HUDEP-2 (cell line): ENCODE measurements around the gene NECTIN3.

Experiments
- DNase-seq, 76 experiments: peaks; one replicate each; lab custom pipeline; 2025; ENCODE audit not compliant: unreplicated experiment in 76 of 76; lab: John Stamatoyannopoulos, UW

The NECTIN3 gene, protein sequence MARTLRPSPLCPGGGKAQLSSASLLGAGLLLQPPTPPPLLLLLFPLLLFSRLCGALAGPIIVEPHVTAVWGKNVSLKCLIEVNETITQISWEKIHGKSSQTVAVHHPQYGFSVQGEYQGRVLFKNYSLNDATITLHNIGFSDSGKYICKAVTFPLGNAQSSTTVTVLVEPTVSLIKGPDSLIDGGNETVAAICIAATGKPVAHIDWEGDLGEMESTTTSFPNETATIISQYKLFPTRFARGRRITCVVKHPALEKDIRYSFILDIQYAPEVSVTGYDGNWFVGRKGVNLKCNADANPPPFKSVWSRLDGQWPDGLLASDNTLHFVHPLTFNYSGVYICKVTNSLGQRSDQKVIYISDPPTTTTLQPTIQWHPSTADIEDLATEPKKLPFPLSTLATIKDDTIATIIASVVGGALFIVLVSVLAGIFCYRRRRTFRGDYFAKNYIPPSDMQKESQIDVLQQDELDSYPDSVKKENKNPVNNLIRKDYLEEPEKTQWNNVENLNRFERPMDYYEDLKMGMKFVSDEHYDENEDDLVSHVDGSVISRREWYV

DNA sequence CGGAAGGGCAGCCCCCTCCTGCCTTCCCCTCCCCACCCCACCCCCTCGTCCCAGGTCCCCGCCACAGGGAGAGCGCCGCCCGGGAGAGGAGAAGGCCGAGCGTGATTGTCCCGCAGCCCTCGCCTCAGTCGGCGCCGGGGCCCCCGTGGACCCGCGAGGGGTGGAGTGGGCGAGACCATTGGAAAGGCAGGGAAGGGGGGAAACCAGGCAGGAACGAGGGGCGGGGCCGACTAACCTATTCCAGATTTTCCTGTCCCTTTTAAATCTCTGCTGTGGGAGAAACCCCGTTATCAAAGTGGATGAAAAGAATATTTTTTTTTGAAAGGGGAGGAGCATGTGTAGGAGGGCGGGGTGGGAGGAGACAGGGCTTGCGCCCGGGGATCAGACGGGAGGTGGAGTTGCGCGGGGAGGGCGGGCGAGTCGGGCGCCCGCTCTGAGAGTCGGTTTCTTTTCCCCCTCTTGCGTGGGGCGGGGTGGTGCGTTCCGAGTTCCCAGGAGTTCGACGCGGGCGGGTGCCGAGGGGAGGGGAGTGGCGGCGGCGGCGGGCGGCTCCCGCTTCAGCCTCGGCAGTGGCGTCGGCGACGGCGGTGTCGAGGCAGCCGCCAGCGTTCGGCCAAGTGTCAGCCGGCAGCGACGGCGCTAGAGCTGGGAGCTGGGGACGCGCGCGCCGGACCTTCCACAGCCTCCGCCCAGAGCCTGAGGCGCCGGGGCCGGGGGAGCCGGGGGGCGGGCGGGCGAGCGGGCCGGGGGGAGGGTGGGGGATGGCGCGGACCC lies at the start of gene NECTIN3:
Gene NECTIN3 (plus strand): TSS at position 560 of the 774 bp plus-strand sequence. CDS start 202 bp downstream, at position 762.
- peak in 41 of 76 experiments; percentile 2 to 60 (median 27) for DNase-seq

DNA sequence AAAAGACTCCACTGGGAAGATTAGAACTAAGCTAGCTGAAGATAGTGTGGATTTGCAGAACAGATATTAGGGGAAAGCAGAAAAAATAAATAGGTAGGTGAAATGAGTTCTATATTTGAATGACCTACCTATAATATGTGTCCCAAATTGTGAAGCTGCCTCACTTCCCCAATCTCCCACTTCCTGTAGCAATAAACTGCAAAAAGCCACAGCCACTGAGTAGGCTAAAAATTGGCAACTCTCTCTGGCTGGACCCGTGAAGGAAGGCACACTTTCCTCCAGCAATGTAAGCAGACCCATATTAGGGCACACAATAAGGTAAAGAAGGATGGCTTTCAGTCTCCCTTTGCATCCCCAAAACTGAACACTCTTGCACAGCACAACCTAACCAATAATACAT lies 43.7 kb upstream of the NECTIN3 start:
- no peak for DNase-seq

DNA sequence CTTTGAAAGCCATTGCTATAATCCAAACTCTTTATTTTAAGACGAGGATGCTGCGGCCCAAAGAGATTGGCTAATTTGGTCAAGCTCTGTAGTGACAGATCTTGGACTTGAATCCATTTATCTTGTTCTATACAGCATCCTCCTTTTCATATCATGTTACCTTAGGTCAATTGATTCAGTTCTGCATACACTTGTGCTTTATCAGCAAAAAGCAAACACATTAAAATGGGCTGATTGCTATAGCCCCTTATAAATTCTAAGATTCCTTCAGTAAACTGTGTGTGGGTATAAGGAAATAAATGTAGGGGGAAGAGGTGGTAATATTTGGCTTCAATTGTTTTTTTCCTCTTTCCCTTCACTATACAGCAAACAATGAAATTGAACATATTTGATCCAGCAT lies 40.1 kb upstream of the NECTIN3 start:
- no peak for DNase-seq

DNA sequence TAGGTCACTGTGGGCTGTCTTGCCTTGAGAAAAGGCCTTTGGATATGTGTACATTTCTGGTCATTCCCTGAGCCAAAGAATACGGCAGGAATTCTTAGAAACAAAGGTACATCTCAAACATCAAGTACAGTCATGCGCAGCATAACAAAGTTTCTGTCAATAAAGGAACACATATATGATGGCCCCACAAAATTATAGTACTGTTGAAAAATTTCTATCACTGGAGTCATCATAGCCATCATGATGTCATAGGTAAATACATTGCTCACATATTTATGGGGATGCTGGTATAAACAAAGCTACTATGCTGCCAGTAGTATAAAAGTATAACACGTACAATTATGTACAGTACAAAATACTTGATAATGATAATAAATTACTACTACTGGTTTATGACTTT lies 38.9 kb upstream of the NECTIN3 start:
- no peak for DNase-seq

DNA sequence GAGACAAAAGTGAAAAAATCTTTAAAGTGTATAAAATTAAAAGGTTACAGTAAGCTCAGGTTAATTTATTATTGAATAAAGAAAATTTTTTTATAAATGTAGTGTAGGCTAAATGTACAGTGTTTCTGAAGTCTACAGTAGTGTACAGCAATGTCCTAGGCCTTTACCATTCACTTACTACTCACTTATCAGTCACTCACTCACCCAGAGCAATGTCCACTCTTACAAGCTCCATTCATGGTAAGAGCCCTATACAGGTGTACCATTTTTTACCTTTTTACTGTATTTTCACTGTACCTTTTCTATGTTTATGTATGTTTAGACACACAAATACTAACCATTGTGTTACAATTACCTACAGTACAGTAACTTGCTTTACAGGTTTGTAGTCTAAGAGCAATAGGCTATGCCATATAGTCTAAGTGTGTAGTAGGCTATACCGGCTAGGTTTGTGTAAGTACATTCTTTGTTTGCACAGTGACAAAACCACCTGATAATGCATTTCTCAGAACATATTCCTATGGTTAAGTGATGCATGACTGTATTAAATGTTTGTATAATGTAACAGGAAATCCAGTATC lies 38.1 kb upstream of the NECTIN3 start:
- no peak for DNase-seq

DNA sequence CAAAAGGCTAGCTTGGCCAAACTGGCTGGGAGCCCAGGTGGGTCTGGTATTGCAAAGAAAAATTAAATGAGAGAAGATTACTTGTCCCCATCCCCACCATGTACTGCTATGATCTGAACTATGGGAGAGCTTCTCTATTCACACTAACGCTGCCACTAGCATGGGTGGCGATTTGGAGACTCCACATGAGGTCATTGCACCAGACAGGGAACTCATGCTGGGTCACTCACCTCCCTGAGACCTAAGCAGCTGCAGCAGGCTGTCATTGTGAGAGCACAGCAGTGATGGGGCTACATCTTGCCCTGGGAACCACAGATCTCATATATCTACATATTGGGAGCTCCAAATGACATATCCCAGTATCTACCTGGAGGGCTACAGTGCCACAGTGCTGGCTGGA lies 36.3 kb upstream of the NECTIN3 start:
- DNase-seq: no peak

DNA sequence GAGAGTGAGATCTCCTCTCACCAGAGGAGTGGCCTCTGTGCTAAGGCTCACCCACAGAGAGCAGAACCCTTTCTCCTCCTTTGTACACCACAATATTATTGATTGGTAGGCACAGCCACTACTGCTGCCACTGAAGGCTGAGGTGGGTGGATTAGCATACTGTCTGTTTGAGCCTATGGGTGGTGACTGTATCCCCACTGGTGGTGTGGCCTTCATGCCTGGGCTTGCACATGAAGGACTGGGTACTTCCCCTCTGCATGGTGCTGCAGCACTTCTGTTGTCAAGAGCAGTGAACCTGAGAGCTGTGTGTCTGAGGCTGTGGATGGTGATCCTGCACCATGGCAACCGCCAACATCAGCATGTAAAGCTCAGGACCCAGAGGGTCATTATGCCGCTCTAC lies 35.7 kb upstream of the NECTIN3 start:
- no peak for DNase-seq

DNA sequence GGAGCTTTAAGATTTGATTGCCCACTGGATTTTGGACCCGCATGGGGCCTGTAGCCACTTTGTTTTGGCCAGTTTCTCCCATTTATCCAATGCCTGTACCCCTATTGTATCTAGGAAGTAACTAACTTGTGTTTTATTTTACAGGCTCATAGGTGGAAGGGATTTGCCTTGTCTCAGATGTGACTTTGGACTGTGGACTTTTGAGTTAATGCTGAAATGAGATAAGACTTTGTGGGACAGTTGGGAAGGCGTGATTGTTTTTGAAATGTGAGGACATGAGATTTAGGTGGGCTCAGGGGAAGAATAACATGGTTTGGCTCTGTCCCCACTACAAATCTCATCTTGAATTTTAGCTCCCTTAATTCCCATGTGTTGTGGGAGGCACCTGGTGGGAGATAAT lies 30.7 kb upstream of the NECTIN3 start:
- no peak for DNase-seq

DNA sequence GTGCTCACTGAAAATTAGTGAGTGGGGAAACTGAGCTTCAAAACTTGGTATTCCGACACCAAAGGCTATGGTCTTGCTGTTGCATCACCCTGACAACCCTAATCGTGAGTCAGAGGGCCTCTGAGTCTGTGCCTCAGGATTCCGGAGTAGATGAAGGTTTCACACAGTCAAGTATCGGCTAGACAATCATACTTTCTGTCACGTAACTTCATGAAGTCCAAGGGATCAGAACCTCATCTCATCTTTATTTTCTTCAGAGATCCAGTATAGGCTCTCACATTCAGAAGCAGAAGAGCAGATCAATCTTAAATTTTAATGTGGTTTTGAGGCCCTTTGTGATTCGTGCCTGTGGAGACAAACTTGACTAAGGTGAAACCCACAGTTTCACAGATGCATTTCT lies 26.1 kb upstream of the NECTIN3 start:
- no peak for DNase-seq

DNA sequence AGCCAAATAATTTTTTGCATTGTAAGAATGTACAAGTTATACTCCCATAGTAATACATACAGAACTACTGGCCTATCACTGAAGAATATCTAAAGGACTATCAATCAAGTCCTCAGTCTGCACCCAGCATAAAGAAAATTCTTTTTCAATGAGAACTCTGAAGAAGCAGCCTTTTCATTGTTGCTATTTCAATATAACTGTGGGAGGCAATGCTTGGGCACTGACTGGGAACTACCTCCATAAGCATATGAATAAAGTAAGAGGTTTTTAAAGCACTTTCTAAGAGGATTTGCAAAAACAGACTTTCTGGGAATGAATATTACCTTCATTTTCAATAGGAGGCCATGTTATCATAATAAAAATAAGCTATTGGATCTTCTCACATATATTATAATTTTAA lies 24.6 kb upstream of the NECTIN3 start:
- no peak for DNase-seq

DNA sequence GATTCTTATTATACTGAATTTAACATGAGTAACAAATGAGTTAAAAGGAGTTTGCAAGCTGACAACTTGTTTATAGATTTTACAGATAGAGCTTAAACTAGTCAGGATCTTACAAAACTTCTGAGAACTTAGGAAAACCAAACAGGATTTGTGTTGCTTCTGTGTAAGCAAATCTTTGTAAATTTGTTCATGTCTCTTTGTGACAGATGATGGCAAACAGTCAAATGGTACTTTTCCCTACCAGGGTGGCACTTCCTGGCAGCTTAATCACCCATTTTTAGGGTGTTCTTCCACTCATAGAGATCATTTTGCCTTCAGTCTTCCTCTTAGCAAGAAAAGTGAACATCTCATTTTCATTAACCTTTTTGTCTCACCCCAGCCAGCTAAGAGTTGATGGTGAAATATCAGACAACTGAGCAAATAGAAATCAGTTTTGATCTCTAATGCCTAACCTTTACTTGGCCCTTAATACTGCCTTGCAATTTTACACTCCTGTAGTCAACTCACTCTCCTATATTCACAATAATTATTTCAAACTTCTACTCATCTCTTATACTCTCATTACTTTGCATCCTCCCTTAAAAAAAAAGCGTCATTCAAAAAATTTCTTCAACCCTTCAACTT lies 23.7 kb upstream of the NECTIN3 start:
- no peak for DNase-seq

DNA sequence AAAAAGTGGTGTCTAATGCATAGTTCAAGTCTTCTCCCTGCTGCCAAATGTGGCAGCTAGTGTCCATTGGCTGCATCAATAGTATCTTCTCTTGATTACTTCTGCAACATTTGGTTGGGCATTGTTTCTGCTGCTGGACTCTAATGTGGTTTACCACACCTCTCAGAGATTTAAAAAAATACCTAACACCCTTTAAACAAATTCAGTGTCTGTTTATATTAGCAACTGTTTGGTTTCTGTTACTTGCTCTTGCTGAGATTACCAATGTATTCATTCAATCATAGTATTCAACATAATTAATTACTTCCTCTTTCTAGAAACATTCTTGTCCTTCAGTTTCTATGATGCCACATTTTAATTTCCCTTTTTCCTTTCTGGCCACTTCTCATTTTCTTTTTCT lies 20.3 kb upstream of the NECTIN3 start:
- DNase-seq: no peak

DNA sequence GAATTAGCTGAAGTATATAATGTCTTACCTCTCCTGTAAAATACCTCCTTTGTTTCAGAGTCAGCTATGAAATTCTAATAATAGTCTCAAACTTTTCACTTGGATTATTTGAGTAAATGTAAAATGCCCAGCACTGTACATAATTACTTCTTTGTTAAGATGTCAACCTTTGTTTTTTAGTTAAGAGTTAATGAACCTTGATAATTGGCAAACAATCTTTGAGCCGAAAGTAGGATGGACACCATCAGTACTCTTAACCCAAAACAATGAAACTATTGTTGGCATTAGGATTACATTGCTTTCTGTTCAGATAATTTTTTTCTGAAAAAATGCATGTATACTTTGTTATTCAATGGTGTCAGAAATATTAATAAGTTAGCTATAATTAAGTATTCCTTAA lies 3.0 kb upstream of the NECTIN3 start:
- no peak for DNase-seq

DNA sequence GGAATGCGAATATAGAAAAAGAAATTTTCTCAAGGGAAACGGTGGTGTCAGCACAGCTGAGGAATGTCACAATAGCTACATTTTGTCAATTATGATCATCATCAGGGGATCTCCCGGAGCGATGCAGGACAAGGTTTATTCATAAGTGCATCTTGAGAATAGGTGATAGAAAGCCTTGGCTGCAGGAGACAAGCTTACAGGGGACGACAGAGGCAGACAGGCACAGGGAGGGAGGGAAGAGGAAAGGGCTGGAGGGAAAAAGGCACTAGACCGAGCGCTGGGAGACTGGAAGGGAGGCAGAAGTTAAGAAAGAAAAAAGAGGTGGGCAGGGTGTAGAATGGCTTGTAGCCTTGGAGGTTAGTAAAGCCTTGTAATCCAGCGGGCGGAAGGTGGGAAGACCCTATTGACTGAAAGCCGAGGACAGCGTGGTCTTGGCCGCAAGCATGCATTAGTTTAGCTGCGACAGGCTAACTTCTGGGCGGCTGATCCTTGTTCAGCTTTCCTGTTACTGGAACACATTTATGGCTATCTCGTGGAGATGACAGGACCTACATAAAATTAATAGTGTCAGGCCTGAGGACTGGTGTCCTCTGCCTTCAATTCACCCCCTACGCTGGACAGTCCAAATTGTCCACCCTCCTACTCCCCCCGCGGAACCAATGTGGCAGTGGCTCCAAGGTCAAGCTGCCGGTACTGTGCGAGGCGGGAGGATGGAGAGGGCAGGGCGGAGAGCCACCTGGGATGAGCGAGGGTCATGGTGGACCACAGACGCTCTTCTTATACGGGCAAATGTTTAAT lies 1.4 kb upstream of the NECTIN3 start:
- DNase-seq: no peak

DNA sequence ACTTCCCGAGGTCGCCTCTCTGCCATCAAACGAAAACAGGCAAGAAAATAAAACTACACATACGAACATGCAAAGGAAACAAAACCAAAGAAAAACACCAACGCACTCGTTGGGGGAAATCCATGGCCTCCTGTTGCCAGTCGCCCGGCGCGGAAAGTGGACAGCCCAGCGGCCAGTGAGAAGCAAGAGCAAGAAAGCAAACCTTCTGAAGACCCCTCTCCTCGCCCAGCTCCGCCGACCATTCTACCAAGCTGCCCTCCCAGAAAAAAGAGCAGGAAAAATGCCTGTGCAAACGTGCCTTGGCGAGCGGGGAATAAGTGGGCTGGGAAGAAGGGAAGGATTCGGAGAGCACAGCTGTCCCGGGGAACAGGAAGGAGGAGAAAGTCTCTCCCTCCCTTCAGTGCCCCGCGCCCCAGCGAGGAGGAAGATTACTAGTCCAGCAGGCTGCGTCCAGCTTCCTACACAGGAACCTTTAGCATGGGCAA lies 802 bp upstream of the NECTIN3 start:
- no peak for DNase-seq

DNA sequence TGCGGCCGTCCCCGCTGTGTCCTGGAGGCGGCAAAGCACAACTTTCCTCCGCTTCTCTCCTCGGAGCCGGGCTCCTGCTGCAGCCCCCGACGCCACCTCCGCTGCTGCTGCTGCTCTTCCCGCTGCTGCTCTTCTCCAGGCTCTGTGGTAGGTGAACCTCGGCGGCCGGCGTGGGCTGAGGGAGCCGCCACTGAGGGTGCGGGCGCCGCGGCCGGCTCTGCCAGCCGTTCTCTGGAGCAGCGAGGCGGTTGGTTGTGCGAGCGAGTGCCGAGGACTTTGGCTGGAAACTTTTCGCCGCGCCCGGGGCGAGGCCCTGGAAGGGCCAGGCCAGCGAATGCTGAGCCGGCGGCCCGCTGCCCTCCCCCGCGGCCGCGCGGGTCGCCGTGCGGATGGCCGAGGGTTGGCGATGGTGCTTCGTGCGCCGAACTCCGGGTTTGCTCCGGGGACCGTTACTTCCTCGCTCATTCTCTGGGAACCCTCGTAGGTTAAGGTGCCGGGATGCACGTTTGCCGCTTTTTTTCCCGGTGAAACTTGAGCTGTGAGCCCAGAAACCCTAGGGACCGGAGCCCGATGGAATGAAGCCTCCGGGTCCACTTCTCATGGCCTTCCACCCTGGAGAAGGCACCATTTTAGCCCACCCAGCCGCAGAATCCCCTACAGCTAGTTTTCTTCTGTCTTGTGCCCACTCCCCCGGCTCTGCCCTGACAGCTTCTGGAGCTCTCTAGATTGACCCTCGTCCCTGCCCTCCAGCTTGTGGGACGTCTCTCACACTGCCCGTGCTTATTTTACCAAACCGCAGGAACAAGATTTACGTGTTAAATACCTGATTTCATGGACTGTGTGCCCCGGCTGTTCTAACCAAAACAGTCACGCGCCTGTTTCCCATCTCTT lies 660 bp downstream of the NECTIN3 start:
- no peak for DNase-seq

DNA sequence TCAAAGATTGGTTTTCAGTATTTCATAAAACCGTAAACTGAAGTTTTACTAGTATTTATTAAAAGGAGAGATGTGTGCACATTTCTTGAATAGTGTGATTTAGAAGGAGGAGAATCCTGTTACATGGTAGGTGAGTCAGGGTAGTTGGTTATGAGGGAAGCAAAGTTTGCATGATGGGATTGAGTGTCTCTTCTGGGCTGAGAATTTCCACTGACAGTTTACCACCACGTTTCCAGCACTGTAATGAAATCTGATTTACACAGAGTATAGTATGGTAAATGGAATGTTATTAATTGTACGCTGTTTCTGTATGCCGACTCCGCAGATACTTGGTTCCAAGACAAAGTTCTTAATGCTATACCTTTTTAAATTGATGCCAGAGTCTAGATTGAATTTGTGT lies 1.6 kb downstream of the NECTIN3 start:
- DNase-seq: no peak

DNA sequence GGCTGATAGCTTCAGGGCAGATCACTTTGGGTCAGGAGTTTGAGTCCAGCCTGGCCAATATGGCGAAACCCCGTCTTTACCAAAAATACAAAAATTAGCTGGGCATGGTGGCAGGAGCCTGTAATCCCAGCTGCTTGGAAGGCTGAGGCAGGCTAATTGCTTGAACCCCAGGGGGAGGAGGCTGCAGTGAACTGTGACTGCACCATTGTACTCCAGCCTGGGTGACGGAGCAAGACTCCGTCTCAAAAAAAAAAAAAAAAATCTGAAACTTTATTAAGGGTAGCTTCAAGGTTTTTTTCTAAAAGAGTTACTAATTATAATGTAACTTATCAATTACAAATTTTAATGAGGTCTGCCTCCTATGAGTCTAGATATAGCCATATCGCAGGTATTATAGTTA lies 5.1 kb downstream of the NECTIN3 start:
- DNase-seq: no peak

DNA sequence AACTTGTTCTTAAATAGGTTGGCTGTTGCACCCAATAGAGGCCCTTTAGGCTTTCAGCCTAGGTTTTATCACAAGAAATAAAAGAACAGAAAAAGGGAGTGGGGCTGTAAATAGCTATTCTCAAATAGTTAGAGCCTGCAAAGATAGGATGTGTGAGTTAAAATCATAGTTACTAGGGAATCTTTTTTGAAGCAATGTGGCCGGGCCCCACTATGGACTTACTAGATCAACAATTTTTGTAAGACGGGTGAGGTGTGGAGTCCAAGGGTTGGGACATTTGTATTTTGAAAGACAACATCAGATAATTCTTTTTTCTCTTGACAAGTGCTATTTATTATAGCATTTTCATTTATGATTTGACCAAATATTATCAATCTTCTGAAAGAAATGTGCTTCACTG lies 5.8 kb downstream of the NECTIN3 start:
- DNase-seq: no peak
